Amniotic epithelial cell (primary cell): ENCODE measurements around the gene GPR108.
A peak's percentile ranks its signal among the peaks of the same experiment; 100 is the strongest.
"Not testable (repeated sequence)": the region's sequence is repeated elsewhere in the genome, so short reads cannot be mapped to it uniquely, and the experiment has no call there.

Experiments
- DNase-seq: peaks from one replicate; pipeline ENCODE4 v3.0.0-alpha.2; 2010; ENCODE audit warnings: low read depth

The GPR108 gene

DNA sequence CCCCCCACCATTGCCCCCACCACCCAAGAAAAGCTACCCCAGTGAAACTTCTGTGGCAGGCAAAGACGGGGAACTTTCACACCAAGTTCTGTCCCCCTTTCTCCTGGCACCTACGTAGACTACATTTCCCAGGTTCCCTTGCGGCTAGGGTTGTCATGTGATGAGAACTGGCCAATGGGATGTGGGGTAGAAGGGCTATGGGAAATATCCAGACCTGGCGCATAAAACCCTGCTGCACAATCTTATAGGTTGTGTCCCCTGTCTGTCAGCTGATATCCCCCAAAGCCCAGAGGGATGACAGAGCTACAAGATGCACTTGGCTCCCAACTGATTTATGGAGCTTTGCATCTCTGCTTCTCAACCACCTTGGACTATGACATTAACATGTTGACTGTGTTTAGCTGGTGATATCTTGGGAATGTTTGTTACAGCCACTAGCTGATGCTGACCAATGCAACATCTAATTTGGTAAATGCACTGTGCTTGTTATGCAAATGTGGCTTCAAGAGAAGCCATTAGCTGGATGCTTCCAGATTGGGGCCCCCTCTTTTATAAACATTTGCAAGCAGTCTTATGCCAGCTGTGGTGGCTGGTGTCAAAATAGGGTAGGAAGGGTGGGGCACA, 23.8 kb upstream of the GPR108 start:
- DNase-seq: peak; percentile 18

GRCh38 chr19:6760606-6761005, 23.2 kb upstream of the GPR108 start:
- no peak for DNase-seq

GRCh38 chr19:6754653-6755463, 17.5 kb upstream of the GPR108 start:
- DNase-seq: no peak

GRCh38 chr19:6754136-6754535, 16.8 kb upstream of the GPR108 start:
- no peak for DNase-seq

DNA sequence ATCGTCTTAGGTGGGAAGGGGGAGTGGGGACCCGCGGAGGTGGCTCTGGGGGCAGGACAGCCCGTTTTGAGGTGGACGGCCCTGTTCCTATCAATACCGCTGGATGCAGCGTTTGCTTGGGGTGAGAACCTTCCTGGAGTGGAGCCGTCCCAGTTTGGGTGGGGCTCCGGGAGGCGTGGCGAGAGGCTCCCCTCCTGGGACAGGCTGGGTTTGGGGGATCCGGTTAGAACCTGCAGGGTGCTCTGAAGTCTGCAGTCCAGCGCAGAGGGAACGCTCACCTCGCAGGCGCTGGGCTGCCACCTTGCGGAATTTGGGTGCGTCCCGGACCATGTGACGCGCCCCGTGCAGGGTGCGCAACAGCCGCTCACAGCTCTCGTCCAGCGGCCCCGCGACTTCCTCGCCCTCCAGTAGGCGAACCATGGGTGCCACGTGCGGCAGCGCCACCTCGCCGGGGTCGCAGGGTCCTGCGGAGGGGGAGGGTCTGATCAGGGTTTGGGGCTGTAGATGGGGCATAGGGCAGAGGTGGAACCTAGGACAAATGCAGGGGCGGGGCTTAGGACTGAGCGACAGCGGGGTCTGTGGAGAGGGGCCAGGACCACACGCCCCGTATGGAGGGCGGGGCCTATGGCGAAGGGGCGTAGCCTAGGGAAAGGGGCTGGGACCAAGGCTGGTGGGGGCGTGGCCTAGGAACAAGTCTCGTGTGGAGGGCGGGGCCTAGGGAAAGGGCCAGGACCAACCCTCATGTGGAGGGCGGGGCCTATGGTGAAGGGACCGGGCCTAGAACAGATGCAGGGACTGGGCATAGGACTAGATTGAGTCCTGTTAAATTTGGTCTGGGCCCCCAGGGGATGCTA, 16.0 kb upstream of the GPR108 start:
- peak; percentile 67 for DNase-seq

DNA sequence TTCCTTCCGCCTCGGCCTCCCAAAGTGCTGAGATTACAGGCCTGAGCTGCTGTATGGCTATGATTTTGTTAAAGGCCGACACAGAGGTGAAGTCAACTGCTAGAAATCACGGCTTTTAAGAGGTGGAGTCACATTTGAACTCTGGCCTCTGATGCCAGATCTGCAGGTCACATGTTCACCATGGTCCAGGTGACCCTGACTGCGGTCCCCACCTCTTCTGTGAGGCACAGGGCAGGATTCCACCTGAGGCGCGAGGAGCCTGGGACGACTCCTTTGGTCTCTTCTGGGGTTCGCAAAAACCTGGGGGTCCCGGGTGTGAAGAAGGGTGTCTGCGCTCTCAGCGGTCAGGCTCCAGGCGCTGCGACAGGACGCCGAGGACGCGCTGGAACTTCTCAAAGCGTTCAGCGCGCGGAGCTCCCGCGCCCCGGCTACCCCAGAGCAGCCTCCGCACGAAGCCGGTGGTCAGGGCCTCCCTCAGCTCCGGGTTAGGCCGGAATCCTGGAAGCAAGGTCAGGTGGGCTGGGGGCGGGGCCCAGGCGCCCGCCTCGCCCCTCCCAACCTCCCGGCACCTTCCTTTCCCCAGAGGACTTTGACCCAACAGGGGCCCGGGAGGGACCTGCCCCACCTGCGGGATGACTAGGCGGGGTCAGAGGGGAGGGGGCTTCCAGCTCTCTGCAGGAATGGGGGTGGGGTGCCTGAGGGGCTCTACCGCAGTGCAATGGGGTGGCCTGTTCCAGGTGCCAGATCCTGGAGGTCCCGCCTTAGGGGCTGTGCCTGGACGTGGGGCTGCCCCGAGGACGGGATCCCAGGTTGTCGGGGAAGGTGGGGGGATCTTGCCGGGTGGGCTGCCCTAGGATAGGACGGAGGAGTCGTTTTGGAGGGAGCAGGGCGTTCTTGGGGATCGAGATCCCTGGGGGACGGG, 15.1 kb upstream of the GPR108 start:
- peak; percentile 27 for DNase-seq

GRCh38 chr19:6751189-6751588, 13.8 kb upstream of the GPR108 start:
- no peak for DNase-seq

DNA sequence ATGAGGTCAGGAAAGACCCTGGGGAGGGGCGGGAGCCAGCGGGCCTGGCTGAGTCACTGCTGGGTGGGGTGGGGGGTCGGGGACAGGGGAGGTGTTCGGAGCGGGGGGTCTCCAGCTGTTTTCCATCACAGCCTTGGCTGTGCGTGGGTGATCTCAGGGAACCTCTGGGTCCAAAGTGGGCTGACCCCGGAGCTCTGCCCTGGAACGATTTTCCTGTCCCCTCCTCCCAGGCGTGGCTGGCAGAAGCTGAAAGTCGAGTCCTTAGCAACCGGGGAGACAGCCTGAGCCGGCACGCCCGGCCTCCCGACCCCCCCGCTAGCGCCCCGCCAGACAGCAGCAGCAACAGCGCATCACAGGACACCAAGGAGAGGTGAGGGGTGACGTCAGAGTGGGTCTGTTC, 12.7 kb upstream of the GPR108 start:
- no peak for DNase-seq

DNA sequence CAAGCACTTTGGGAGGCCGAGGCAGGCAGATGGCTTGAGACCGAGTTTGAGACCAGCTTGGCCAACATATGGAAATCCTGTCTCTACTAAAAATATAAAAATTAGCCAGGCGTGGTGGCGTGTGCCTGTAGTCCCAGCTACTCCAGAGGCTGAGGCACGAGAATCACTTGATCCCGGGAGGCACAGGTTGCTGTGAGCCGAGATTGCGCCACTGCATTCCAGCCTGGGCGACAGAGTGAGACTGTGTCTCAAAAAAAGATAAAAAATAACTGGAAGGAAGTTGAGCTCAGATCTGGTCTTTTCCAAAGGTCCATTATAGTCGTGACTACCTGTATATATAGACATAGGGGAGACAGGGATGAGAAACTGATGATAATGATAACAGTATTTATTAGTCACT, 11.2 kb upstream of the GPR108 start:
- DNase-seq: not testable (repeated sequence)

GRCh38 chr19:6745965-6746364, 8.6 kb upstream of the GPR108 start:
- no peak for DNase-seq

DNA sequence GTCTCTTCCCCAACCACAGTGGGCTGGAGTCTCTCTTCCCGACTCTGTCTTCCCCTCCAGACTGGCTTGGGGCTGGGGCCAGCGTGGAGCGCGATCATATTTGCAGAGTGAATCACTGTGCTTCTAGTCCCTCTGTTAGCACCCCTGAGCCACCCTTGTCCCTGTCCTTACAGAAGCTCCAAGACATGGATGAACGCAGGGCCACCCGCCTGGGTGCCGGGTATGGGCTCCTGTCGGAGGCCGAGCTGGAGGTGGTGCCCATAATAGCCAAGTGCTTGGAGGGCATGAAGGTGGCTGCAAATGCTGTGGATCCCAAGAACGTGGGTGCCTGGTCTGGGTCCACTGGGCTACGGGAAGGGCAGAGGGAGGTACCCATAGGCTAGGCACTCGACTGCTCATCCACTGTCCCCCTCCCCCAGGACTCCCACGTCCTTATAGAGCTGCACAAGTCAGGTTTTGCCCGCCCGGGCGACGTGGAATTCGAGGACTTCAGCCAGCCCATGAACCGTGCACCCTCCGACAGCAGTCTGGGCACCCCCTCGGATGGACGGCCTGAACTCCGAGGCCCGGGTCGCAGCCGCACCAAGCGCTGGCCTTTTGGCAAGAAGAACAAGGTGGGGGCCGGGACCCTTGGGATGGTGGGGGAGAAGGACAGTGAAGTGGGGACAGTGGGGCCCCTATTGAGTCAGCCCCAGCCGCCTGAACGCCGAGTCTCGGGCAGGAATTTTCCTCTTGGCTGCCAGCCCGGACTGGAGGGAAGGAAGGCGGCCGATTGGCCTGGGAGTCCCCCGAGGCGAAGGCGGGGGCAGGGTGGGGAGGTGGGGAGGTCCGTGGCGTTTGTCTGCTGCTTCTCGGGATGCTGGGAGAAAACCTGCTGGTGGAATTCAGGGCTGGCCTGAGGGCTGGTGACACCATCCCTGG, 7.3 kb upstream of the GPR108 start:
- peak; percentile 88 for DNase-seq

DNA sequence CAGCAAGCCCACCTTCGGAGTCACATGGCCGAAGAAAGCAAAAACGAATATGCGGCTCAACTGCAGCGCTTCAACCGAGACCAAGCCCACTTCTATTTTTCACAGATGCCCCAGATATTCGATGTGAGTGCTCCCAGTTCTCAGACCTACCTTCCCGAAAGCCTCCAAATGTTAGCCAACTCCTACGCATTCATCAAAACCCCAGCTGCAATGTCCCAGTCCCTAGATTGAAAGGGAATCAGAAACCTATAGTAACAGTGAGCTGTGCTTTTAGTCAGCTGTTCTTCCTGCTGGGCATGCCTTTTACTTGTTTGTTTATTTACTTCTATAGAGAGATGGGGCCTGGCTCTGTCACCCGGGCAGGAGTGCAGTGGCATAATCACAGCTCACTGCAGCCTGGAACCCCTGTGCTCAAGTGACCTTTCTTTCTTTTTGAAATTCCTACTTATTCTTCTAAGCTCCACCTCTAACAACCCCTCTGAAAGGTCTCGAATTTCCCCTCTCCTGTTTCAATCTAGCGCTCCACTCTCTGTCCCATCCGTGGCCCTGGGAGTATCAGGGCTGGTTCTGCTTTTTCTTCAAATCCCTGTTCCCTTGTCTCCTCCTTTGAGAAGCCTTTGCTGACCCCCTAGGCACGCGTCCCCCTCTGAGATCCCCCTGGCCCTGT, 6.5 kb upstream of the GPR108 start:
- no peak for DNase-seq

- DNase-seq: no peak
Measured at GRCh38 chr19:6743066-6743465, 5.7 kb upstream of the GPR108 start.

GRCh38 chr19:6740589-6741343, 3.4 kb upstream of the GPR108 start:
- DNase-seq: peak; percentile 45

DNA sequence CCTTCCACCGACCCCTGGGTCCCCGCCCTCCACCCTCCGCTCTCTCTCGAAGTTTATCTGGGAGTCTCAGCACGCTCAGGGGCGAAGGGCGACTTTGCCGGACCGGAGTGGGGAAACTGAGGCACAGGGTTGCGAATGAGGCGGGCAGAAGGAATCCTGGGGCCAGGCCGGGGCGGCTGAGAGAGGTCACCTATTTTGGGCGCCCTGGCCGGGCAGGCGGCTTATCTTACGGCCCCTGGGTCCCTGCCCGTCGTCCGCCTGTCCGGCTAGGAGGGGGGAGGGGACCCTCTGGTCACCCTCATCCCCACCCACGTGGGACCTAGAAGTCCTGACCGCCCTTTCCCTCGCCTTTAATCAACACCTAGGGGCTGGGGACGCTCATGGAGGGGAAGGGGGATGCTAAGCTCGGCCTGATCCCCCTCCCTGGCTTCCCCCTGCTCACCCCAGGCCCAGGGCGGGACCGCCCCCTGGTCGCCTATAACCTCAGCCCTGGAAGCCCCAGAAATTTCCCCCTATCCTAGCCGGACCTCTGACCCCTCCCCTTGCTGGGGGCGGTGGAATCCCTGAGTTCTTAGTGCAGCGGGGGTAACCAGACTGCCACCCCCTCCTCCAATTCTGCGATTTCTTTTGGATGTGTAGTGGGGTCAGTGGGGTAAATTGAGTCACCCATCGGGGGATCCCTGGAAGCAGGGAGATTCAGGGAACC, 2.7 kb upstream of the GPR108 start:
- DNase-seq: no peak

GRCh38 chr19:6739390-6739882, 2.1 kb upstream of the GPR108 start, which contains the start of gene TRIP10:
TSS of gene TRIP10 (plus strand) at chr19:6739680. CDS start at chr19:6739762, 82 bp downstream.
- DNase-seq: peak; percentile 63

- peak; percentile 60 for DNase-seq
Measured at GRCh38 chr19:6738787-6739389, 1.5 kb upstream of the GPR108 start.
